H1 (cell line): ENCODE results near the gene DRD1.

Source experiments
- CHD1 ChIP-seq: IDR thresholded peaks from 2 replicates; pipeline ENCODE4 v1.6.1; 2012; ENCODE audit warnings: low read depth, low read length, improper control_type of control experiment
- ZNF274 ChIP-seq: IDR thresholded peaks from 2 replicates; pipeline ENCODE4 v1.7.0; 2012; ENCODE audit warnings: low read length, borderline replicate concordance; ENCODE audit errors: extremely low read depth

GRCh38 chr5:175406300-175406699, 37.7 kb downstream of the DRD1 start:
- no peak for TF ChIP-seq ZNF274
- no peak for TF ChIP-seq CHD1
